Hematopoietic multipotent progenitor cell treated with erythropoietin and hydrocortisone succinate and interleukin-3 and kit ligand, for 15 days (in vitro differentiated cells): ENCODE results near the gene C19orf25.
A peak's percentile ranks its signal among the peaks of the same experiment; 100 is the strongest.
"Not testable (repeated sequence)": the region's sequence is repeated elsewhere in the genome, so short reads cannot be mapped to it uniquely, and the experiment has no call there.

Experiments used
- DNase-seq: peaks from one replicate; pipeline ENCODE4 v3.0.0-alpha.2; 2015; ENCODE audit warnings: low spot score

The C19orf25 gene

DNA sequence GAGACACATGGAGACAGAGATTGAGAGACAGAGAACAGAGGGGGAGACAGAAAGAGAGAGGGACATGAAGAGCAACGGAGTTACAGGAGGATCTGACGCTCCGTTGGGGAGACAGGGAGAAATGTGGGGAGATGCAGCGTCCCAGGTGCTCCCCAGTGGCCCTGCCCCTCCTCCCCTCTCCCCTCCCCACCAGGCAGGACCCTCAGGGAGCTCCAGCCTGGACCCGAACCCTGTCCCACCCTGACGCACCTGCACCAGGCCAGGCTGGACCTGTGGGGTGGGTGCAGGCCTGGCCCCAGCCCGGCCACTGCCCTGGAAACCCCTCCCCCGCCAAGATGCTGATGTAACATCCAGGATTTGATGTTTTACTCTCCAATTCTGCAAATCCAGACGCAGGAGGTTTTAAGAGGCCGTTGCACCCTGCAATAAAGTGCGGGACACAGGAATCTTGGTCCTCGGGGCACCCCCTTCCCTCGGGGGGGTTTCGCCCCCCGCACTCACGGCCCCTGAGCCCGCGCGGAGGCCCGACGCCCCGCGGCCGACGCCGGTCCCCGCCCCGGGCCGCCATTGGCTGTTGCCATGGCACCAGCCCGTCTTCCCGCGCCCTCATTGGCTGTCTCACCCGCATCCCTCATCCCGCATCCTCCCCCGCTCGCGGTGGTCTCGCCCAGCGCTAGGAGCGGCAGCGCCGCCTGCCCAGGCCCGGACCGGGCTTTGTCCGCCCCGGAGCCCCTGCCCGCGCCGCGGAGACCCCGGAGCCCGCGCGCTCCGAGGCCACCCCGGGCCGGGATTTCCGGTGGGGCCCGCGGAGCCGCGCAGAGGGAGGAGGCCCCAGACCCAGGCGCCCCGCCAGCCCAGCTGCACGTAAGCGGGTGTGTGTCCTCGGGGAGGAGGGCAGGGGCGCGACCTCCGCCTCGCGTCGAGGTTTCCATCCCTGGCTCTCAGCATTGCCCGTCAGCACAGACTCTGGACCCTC lies 29.3 kb downstream of the C19orf25 start, which contains the start of gene APC2:
TSS of gene APC2 (plus strand) at position 655 of the 976 bp plus-strand sequence. CDS start 2,881 bp downstream, outside the sequence.
- no peak for DNase-seq

DNA sequence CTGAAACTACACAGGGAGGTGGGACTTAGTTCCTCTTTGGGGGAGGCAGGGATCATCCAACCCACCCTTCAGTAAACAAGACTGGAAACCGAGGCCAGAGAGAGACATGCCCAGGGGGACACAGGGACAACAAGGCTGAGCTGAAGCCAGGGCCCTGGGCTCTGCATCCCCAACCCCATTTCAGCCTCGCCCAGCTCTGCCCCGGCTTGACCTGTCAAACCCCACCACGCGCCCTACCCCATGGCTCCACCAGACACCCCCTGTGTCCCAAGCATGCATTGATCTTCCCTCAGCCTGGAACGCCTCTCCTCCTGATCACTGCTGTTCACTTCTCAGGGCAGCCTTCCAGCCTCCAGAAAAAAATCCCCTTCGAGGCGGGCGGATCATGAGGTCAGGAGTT lies 31.1 kb downstream of the C19orf25 start:
- DNase-seq: no peak

DNA sequence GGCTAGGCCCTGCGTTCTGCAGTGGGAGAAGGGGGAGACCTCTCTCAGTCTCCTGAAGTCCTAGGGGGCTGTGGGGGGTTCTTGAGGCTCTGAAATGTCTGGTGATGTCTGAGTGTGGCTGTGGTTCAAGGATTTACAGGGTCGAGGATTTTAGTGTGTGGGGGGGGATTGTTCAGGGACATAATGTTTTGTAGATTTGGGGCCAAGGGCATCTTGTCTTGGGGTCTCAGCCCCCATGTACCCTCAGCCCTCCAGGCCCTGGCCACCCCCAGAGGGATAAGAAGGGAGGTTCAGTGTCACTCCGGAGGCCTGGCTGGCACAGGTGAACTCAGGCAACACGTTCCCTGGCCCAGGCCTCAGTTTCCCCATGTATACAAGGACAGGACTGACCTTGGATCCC lies 31.5 kb downstream of the C19orf25 start:
- DNase-seq: no peak

DNA sequence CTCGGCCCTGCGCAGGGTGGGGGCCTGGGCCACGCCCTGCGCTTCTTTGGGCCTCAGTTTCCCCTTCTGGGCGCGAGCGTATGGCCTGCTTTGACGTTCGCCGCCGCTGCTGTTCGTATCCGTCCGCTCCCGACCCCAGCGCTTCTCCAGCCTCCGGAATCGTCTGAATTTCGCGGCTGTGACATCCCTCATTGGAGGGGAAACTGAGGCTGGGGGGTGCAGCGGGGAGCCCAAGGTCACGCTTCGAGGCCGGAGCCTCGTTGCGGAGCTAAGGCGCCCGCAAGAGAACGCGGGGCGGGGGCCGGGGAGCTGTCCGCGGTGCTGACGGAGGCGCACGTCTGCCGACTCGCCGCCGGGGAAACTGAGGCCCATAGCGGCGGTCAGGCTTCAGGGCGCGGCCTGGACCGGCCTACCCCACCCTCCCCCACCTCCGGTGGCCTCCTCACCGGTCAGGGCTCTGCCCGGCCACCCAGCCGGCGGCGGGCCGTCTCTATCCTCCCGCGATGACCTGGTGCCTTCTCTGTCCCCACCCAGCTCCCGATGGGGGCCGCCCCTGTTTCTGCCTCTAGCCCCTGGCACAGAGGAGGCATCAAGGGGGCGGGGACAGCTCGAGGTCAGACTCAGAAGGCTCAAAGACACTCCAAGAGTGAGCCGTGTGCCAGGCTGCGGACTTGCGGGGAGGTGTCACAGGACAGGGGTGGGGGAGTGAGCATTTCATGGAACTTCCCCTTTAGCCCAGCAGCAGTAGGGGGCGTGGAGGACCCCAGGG lies 32.1 kb downstream of the C19orf25 start:
- DNase-seq: no peak

DNA sequence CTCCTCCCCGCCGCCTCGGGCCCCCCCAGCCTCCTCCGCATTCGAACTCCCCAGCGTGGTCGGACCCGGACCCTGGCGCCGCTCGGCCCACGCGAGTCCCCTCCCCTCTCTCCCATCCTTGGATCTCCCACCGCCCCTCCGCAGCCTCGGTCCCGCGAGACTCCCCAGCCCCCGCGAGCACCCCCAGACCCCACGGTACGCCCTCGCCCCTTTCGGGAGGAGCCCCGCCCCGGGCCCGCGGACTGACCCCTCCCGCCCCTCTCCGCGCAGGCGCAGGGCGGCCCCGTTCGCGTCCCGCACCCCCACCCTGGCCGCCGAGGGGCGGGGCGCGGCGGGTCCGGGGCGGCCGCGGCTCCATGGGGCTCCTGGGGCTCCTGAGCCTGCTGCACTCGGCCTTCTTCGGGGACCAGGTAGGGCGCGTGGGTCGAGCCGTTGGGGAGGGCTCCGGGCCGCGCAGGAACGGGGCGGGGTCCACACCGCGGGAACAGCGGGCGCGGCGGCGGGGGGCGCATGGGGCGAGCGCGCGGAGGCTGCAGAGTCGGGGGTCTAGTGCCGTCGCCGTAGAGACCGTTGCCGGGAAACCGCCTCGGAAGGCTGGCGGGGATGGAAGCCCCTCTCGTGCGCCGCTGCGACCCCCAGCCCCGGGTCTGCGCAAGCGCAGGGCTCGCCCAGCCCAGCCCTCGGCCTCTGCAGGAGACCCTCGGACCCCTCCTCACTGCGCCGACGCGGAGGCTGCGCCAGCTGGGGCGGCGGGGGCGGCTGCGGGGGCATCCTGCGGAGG lies 32.9 kb downstream of the C19orf25 start:
- DNase-seq: no peak

DNA sequence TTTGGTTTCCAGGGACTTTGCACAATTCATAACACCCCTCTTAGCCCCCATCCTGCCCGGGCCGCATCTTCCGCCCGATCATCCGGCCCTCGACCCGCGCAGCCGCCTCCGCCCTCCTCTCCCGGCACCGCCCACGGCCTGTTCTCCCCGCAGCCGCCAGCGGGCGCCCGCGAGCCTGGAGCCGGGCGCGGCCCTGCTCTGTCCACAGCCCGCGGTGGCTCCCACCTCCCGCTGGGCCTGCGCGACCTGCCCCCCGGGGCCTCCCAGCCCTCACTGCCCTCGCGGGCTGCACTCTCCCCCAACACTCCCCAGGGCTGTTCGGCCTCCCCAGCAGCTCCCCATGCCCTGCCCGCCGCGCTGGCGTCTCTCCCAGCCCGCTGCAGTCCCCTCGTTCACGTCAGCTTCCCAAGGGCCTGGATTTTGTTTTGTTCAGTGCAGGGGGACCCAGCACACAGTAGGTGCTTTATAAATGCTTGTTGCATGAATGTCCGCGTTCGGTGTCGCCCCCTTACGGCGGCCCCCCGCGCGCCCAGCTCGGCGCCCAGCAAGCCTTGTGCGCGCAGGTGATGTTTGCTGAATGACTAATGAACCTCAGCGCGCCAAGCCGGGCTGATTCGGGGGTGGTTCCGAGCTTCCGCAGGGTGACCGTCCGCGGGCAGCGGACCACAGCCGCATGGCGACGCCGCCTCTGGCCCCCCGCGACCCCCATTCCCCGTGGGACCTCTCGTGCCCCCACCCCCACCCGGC lies 33.7 kb downstream of the C19orf25 start:
- peak; percentile 75 for DNase-seq

DNA sequence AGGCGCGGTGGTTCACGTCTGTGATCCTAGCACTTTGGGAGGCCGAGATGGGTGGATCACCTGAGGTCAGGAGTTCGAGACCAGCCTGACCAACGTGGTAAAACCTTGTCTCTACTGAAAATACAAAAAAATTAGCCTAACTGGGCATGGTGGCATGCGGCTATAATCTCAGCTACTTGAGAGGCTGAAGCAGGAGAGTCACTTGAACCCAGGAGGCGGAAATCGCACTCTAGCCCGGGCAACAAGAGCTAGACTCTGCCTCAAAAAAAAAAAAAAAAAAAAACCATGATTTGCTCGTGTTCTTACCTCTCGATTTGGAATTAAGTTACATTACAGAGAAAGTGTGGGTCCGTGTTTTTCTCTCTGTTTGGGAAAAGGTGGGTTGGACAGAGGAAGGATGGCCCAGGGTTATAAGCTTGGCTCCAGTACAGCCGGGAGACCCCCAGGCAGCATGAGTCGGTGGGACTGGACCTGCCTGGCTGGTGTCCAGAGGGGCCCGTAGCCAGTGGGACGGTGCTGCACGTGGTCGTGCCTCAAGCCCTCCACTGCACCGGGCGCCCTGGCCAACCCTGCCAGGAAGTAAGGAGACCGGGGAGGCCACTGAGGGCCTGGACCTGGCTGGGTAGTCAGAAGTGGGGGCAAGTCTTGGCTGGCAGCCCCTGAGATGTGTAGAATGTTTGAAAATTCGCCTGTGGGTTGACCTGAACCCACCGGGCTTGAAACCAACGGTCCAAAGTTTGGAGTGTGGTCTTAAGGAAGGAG lies 37.2 kb downstream of the C19orf25 start:
- no peak for DNase-seq

DNA sequence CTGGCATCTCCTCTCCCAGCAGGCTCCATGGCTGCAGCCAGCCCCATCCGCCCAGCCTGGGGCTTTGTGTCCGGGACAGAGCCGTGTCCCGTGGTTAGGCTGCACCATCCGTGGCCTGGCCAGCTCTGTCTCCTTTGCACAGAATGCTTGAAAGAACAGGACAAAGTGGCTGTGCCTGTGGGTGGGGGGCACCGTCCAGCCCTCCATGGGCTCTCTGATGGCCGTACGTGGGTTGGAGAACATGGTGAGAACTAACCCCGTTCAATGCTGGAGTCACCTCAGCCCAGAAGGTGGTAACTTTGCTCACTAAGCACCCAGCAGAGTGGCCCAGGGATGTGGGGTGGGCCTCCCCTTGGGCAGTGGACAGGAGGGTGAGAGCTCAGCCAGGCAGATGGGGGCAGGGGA lies 38.0 kb downstream of the C19orf25 start:
- no peak for DNase-seq

DNA sequence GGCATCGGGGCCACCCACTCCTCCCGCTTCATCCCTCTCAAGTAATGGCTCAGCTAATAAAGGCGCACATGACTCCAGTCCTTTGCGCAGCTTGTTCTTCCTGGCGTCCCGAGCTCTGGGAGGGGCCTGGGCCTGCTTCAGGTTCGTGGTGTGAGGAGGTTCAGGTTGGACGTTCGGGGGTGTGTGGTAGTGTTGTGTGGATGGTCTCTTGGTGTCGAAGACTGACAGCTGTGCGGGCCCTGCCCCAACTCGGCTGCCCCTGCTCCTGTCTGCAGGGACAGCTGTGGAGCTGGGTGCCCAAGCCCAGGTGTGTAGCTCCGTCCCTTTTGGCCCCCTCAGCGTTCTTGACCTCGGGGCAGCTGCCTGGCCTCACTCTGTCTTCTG lies 38.6 kb downstream of the C19orf25 start:
- DNase-seq: no peak

DNA sequence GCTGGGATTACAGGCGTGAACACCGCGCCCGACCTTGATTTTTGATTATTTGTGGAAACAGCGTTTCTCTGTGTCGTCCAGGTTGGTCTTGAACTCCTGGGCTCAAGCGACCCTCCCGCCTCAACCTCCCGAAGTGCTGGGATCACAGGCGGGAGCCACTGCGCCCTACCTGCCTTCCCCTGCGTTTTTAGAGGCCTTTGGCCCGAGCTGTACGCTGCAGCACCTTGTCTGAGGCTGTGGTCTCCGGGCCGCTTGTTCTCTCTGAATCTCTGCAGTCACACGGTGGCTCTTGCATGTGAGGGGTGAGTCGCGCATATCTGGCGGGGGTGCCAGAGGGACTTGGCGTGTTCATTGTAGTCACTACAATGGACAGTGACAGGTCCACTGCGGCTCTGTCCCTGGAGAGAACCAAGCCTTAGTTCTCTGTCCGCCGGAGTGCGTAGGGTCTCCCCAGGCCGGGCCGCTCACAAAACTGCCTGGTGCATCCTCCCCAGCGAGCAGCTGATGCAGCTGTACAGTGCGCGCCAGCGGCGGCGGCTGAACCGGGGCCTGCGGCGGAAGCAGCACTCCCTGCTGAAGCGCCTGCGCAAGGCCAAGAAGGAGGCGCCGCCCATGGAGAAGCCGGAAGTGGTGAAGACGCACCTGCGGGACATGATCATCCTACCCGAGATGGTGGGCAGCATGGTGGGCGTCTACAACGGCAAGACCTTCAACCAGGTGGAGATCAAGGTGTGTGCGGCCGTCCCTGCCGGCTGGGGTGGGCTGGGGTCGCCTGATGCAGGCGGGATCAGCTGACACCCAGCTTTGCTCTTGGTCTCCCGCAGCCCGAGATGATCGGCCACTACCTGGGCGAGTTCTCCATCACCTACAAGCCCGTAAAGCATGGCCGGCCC lies 39.2 kb downstream of the C19orf25 start:
- DNase-seq: not testable (repeated sequence)

DNA sequence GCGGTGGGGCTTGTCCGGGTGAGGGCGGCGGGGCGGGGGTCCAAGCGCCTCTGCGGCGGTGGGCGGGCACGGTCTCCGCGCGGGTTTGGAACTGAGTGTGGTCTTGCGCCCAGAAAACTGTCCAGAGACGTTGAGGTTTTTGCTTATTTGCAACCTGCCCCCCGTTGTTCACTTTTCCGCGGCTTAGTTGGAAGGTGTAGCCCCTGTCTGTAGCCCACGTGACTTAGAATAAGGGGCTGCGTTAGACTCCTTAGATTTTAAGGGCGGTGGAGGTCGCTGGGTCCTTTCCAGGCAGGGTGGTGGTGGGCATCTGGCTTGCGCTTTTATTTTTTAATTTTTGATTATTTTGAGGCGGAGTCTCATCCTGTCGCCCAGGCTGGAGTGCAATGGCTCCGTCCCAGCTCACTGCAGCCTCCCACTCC lies 40.1 kb downstream of the C19orf25 start:
- DNase-seq: no peak

DNA sequence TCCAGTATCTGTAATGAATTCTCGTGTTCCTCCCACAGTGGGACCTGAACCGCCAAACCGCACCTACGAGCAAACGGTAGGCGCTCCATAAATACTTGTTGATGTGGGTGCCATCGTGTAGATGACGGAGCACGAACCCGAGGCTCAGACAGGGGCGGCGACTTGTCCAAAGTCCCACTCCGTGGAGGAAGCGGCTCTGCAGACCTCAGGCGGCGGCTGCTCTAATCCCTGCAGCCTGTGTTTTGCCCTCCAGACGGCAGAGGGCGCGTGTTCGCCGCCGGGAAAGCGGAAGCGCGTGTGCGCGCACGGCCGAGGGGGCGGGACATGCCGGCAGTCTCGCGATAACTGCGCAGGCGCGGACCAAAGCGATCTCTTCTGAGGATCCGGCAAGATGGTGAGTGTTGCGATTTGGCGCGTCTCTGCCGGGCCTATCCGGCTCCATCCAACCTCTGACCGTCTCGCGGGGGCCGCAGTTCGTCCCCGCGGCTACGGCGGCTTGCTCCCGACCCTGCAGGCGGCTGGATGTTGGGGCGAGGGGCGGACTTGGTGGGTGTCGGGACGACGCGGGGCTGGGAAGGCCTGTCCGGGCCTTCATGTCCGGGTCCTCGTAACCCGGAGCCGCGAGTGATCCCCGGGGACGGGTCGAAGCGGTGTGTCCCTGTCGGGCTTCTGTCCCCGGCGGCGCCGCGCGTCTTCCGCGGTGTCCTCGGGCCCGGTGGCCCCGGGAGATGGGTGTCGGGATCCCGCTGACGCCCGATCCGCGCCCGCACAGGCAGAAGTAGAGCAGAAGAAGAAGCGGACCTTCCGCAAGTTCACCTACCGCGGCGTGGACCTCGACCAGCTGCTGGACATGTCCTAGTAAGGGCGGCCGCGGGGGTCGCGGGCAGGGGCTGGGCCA lies 40.7 kb downstream of the C19orf25 start, which contains the start of gene RPS15:
TSS of gene RPS15 (plus strand) at position 362 of the 898 bp plus-strand sequence. CDS start at position 392, 30 bp downstream.
- peak; percentile 96 for DNase-seq

DNA sequence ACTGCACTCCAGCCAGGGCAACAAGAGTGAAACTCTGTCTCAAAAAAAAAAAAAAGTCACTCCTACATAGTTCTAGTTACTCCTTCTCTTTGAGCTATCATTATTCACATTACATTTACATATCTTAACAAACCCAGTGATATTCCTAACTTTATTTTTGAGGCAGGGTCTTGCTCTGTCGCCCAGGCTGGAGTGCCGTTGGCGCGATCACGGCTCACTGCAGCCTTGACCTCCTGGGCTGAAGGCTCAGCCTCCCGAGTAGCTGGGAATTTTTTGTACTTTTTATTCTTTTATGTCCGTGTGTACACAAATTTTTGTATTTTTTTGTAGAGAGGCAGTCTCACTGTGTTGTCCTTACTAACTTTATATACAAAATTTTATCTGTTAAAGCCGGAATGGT lies 41.4 kb downstream of the C19orf25 start:
- DNase-seq: no peak

DNA sequence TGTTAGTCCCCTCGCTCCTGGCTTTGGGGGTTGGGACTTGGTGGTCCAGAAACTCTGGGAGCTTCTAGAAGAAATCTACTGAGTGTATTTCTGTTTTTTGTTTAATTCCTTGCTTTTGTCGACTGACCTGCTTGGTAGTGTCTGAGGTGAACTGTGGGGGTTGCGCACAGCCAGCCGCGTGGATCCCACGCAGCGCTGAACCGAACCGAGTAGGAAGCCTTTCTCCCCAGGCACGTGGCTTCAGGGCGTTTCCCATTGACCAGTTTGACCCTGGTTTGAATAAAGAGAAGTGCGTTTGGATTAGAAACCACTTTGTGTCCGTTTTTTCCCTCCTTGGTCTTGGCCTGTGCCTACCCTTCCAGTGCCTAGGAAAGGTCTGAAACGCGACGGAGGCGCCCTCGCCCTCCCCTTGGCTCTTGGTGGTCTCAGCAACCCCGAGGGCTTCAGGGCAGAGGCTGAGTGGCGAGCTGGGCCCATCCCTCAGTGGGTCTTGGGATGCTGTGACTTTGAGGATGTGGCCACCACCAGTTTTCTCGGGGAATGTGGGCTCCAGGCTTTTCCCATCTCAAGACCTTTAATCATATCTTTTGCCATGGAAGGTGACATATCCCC lies 43.5 kb downstream of the C19orf25 start:
- no peak for DNase-seq

DNA sequence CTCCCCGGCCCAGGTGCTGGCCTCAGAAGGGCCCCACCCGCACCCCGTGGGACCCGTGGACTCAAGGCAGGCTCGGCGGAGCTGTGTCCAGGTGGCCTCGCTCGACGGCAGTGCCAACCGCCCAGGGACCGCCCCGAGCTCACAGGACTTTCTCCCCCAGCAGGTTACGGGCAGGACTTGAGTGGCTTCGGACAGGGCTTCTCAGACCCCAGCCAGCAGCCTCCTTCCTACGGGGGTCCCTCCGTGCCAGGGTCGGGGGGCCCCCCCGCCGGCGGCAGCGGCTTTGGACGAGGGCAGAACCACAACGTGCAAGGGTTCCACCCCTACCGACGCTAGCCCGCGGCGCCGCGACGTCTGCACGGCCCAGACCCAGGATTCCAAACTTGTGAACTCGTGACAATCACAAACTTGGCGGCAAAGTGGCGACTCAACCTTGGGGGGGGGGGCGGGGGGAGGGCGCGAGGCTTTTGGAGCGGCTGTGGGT lies 44.4 kb downstream of the C19orf25 start:
- DNase-seq: no peak

DNA sequence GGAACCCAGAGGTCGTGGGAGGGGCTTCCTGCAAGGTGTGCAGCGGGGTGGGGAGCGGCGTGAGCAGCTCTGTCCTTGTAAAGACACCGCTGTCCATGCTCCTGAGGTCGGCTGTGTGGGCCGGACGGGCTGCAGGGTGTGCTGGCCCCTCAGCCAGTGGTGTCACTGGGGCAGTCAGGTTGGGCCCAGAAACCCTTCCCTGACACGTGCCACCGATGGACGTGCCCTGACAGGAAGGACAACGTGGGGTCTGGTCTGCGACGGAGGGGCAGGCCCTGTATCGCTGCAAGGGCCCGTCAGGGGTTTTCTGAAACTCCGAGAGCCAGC lies 45.0 kb downstream of the C19orf25 start:
- DNase-seq: no peak

DNA sequence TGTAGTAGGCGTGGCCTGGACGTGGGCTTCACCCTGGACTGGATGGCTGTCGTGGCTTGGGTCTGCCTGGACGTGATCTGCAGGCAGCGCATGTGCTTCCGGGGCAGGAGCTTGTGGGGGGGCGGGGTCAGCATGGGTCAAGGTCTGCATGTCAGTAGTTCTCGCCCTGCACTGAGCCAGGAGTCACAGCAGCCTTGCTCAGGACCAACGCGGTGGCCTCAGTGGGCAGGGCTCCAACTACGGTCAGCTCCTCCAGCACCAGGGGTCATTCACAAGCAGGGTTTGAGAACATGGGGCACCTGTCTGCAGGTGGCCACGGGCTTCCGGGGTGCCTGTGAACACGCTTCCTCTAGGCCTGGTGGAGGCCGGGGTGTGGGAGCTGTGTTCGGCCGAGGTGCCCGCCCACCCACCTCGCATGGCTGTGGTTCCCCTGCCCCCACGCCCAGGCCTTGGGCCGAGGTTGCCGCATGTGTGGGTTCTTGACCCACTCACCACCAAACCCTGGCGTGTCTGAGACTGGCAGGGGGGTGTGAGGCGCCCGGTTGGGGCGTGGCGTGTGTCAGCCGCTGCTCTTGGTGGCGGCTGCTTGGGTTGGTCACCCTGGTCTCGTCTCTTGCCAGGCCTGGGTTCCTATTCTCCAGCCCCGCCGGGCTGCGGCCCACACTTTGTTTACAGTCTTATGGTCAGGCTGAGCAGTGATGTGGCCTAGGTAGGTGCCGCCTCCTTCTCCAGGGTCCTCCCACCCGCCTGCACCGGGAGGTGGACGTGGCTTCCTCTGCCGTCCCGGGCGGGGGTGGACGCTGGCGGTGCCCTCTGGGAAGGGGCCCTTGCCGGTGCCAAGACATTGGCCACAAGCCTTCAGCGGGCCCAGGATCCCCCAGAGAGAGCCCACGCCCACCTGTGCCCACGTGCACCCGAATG lies 45.6 kb downstream of the C19orf25 start:
- no peak for DNase-seq
